ENCODE results near the gene LIN28B. TPM values are rescaled to one million over a fixed set of nuclear protein-coding genes. Genes with fewer than 3 reads are reported as not detected.
"Not testable (repeated sequence)": the region's sequence is repeated elsewhere in the genome, so short reads cannot be mapped to it uniquely, and the experiment has no call there.

LIN28B gene, protein sequence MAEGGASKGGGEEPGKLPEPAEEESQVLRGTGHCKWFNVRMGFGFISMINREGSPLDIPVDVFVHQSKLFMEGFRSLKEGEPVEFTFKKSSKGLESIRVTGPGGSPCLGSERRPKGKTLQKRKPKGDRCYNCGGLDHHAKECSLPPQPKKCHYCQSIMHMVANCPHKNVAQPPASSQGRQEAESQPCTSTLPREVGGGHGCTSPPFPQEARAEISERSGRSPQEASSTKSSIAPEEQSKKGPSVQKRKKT
- not detected in 2 replicates for total RNA-seq

DNA sequence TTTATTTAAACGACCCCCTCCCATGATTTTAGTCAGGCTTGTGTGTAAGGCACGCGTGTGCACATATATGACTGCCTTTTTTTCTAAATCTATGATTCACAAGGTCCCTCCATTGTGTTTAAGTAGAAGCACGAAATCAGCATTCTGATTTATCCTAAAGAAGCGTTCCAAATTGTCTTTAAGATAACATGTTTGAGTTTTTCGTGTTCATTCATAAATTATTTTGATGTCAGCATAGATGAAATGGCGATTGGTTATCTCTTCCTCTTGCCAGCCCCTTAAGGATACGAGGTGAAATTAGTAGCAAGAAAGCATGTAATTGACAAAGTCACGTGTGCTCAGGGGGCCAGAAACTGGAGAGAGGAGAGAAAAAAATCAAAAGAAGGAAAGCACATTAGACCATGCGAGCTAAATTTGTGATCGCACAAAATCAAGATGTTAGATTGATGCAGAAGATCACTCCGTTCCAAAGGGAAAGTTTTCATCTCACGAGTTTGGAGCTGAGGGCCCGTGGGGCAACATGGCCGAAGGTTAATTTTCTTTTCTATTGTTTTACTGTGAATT is at the start of gene LIN28B:
LIN28B (plus strand) TSS at position 377 of the 564 bp plus-strand sequence; CDS start at position 521, 144 bp downstream.
- intact Hi-C loops (cut with micrococcal nuclease) = loop anchor here (1.0 kb wide), 1 partner anchor 13 kb away; no protein-coding TSS in a partner anchor

DNA sequence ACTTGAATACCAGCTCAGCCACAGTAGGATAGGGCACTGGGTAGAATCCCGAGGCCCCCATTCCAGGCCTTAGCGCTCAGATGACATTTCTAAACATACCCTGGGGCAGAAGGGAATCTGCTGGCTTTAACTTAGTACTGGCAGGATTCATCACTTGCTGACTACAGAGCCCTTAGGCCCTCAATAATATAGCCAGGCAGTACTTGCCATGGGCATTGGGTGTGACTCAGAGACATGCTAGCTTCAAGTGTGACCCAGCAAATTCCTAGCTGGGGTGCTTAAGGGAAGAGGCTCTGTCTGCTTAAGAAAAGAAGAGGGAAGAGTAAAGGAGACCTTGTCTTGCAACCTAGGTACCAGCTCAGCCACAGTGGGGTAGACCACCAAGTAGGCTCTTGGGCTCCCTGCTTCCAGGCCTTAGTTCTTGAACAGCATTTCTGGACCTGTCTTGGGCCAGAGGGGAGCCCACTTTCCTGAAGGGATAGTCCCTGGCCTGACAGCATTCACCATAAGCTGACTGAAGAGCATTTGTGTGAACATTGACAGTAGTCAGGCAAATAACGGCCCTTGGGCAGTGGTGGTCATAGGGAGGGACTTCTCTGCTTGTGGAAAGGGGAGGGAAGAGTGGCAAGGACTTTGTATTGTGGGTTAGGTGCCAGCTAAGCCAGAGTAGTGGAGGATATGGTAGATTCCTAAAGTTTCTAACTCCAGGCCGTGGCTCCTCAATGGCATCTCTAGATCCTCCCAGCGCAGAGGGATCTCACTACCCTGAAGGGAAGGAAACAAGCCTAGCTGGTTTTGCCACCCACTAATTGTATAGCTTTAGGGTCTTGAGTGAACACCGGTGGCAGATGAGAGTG is 48.6 kb upstream of the LIN28B start:
- intact Hi-C loops (cut with micrococcal nuclease) = no loop called here

DNA sequence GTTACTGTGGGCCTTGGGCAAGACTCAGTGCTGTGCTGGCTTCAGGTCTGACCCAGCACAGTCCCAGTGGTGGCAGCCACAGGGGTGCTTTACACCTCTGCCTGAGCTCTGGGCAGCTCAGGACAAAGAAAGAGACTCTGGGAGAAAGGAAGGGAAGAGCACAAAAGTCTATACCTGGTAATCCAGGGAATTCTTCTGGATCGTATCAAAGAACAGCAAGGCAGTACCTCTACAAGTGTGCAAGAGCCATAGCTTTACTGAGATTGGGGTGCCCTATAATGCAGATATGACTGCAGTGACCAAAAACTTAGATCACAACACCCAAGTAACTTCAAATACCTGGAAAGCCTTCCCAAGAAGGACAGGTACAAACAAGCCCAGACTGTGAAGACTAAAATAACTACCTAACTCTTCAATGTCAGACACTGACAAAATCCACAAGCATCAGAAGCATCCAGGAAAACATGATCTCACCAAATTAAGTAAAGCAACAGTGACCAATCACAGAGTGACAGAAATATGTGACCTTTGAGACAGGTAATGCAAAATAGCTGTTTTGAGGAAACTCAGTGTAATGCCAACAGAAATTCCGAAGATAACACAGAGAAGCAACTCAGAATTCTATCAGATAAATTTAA is 47.9 kb upstream of the LIN28B start:
- intact Hi-C loops (cut with micrococcal nuclease) = no loop called here

DNA sequence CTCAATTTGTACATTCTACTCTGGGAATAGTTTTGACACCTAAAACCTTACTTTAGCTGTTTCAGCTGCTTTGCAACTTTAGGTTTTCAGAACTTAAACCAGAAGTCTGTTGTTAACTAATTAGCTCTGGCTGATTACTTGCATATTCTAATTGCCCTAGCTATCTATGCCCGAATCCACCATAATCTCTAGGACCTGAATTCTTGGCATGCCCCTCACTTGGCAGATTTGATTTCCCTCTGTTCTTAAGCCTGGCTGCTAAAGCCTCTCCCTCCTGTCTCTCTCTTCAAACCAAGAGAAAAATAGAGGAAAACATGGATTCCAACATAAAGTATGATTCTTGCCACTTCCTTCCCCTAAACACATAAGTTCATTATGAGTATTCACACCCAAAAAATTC is 35.0 kb upstream of the LIN28B start:
- intact Hi-C loops (cut with micrococcal nuclease) = no loop called here

DNA sequence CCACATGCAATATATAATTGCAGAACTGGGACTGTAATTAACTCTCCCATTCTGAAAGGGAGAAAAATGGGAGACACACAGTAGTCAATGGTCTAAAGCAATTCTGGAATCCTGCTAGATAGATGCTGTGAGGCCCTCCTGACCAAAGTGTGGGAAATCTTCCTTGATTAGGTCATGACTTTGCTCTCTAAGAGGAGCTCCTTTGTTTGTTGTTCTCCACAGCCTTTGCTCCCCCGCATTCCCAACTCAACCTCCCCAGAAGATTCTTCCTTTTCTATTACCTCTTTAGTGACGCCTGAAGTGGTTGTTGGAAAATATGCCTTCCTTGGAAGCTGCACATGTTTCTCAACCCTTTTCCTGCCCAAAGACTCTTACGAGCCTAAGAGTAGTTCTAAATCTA is 28.8 kb upstream of the LIN28B start:
- intact Hi-C loops (cut with micrococcal nuclease) = no loop called here

DNA sequence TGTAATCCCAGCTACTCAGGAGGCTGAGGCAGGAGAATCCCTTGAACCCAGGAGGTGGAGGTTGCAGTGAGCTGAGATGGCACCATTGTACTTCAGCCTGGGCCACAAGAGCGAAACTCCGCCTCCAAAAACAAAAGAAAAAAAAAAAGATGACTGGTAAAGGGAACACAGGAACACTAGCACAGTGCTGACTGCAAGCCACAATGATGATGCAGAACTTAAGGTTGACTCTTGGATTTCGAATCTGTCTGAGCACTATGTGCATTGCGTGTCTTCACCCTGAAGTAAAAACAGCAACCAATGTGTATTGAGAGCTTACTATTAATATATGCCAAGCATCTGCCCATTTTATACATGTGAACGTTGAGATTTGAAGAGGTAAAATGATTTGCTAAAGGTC is 27.6 kb upstream of the LIN28B start:
- intact Hi-C loops (cut with micrococcal nuclease) = no loop called here

DNA sequence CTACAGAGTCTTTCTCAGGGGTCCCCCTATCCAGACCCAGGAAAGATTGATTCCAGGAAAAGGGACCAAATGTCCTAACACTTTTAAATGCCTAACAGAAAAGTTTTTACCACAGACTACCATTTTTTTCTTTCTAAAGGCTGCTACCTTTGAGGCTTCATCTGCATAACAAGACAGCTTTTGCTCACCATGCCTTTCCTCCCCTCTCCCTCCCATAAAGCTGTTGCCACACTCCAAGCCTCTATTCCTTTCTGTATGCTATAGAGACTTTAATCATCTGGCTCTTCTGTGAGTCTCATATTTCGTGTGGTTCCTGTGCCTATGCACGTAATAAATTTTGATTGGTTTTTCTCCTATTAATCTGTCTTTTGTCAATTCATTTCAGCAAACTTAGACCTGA is 26.0 kb upstream of the LIN28B start:
- intact Hi-C loops (cut with micrococcal nuclease) = no loop called here

DNA sequence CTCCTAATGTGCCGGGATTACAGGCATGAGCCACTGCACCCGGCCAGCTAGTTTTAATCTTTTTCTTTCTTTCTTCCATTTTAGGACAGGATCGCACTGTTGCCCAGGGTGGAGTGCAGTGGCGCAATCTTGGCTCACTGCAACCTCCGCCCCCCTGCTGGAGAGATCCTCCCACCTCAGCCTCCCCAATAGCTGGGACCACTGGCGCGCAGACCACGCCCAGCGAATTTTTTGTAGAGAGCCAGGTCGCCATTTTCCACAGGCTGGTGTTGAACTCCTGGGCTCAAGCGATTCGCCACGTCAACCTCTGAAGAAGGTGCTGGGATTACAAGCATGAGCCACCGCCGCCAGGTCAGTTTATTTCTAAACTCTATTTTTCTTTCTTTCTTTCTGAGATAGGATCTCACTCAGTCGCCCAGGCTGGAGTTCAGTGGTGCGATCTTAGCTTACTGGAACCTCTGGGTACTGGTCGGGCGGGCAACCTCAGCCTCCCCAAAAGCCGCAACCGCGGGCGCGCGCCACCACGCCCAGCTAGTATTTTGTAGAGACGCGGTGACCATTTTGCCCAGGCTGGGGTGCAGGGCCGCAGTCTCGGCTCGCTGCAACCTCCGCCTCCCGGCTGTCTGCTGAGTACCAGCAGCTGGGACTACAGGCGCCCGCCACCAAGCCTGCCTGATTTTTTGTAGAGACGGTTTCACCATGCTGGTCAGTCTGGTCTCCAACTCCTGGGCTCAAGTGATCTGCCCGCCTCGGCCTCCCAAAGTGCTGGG is 20.0 kb upstream of the LIN28B start:
- intact Hi-C loops (cut with micrococcal nuclease) = no loop called here

DNA sequence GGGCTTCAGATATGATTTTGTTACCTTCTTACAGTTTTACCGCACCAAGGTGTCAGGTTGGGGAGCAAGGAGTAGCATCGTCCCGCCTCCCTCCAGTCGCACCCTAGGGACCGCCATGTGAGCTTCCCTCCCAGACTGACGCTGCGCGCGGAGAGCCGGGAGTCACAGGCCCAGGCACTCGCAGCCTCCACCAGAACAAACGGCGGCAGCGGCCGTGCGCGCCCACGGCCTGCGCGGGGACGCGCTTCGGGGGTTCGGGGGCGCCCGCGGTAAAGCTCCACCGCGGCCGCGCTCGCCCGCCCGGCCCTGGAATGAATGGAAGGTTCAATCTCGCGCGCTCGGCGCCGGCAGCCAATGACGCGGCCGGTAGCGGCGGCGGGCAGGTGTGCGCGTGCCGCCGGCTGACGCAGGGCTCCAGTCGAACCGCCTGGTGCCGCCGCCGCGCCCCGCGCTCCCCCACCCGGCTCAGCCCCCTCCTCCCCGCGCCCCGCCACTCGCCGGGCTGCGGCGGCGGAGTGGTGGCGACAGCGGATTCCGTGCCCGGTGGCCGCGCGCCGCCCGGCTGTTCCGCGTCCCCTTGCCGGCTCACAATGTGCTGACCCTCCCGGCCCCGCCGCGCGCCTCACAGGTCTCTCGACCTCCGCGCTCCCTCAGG is 16.5 kb upstream of the LIN28B start:
- intact Hi-C loops (cut with micrococcal nuclease) = loop anchor here (2.0 to 5.0 kb wide), 2 partner anchors 152 to 258 kb away; no protein-coding TSS in a partner anchor

DNA sequence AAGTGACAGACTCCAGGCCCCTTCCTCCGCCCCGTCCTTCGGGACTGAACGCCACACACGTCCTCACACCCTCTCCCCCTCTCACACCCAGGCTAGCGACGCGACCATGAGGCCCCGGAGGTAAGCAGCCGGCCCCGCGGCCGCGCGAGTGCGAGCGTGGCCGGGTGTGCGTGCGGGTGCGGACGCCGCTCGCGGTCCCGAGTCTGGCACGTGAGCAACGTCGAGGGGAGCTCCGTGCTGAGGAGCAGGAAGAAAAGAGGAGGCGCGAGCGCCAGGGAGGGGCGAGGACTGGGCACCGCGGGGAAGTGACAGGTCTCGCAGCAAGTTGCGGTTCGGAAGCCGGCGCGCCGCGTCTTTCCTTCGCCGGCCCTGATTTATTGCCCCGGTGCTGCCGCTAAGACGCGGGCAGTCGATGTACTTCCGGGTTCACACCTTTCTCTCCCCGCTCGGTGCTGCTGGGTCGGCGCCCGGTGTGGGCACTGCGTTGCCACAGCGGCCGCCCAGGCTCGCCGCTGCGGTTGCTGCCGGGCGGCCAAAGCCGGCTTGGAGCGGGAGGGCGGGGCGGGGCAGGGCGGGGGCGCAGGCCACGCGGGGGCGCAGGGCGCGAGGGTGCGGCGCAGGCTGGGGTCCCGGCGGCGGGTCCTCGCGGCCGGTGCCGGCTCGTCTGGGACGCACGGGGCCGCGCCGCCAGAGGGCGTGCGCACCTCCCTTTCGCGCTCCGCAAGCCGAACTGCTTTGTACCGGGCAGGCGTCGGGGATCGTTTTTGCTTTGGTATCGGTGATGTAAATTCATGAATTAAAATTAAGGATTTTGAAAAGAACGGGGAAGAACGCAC is 15.8 kb upstream of the LIN28B start:
- intact Hi-C loops (cut with micrococcal nuclease) = loop anchor here (1.0 to 5.0 kb wide), 6 partner anchors 17 to 462 kb away; partner anchors contain the start of genes HACE1 and PREP

DNA sequence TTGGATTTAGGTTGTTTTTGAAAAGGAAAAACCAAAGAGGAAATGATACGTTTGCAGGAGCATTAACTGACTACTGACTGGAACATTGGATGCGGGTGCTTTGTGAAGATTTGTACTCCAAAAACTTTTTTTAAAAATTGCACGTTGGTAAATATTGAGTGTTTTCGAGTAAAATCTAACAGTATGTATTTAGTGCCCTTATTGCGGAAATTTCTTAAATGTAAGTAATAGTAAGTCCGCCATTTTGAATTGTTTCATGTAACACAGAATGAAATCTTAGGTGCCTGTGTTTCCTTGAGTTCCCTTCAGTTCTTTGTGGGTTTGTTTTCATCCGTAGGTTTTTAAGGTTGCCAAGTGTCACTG is 15.2 kb upstream of the LIN28B start:
- intact Hi-C loops (cut with micrococcal nuclease) = loop anchor here (1.0 to 5.0 kb wide), 6 partner anchors 17 to 462 kb away; partner anchors contain the start of genes HACE1 and PREP

DNA sequence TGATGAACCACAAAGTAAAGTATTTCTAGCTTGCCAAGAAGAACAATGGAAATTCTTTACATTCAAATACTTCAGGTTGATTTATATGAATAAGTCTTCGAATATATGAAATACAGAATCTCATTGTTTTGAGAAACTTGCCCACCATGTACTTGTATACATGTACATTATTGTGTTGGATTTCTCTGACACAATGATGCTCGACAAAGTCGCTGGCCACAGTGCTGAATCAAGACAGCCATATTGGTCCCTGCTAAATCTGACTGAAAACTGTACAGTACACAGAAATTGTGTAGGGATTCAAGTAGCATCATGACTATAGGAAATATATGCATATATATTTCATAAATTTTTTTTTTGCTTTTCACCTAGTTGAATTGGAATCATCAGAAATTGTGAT is 13.1 kb upstream of the LIN28B start:
- intact Hi-C loops (cut with micrococcal nuclease) = loop anchor here (1.0 to 5.0 kb wide), 2 partner anchors 13 to 261 kb away; no protein-coding TSS in a partner anchor

DNA sequence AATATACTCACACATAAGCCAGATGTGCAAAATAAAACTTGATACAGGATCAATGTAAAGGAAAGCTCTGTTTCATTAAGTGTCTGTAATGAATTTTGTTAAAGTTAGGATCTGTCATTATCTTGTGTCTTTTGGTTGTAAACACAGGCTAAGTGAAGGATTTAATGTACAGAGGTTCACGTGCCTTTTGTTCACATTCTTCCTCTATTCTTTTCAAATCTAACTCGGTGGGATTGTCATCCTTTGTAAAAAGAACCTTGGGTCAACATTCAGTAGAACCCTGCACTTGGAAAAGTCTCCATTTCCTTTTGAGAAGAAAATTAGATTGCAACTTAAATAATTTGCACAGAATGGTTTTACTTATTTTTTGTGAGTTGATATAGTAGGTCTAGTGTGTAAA is 7.7 kb upstream of the LIN28B start:
- intact Hi-C loops (cut with micrococcal nuclease) = no loop called here

DNA sequence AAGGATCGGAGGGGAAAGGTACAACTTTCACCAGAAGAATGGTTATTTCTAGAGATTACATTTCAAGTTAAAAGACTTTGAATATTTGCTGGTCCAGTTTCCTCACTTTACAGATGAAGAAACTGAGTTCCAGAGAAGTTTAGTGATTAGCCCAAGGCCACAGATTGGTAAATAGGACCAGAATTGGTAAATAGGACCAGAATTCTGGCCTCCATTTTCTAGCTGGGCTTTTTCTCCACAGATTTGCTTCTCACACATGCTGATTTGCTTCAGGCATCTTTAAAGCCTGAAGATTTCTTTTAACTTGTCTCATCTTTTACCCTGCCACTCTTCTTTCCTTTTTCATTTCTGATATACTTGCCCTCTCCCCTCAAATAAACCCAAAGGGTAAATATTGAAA is 5.2 kb upstream of the LIN28B start:
- intact Hi-C loops (cut with micrococcal nuclease) = no loop called here

DNA sequence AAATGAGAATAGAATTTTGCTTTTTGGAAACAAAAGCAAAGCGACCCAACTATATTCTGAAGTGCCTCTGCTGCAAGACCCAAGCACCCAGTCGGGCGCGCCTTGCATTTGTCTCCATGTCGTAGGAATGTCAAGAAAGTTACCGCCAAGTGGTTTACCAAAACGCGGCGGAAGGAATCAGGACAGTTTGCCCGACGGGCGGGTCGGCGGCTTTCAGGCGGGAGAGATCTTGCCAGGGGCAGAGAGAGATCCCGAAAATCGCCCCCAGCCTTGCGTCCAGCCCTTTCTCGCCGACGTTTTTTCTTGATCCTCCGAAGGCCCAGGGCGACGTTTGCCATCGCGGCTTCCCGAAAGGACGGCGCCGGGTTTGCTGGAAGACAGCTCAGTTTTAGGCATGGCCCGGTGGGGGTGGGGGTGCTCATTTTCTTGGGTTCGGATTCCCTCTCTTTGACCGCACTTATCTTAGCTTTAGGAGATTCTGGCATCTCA is 4.0 kb upstream of the LIN28B start:
- intact Hi-C loops (cut with micrococcal nuclease) = no loop called here

DNA sequence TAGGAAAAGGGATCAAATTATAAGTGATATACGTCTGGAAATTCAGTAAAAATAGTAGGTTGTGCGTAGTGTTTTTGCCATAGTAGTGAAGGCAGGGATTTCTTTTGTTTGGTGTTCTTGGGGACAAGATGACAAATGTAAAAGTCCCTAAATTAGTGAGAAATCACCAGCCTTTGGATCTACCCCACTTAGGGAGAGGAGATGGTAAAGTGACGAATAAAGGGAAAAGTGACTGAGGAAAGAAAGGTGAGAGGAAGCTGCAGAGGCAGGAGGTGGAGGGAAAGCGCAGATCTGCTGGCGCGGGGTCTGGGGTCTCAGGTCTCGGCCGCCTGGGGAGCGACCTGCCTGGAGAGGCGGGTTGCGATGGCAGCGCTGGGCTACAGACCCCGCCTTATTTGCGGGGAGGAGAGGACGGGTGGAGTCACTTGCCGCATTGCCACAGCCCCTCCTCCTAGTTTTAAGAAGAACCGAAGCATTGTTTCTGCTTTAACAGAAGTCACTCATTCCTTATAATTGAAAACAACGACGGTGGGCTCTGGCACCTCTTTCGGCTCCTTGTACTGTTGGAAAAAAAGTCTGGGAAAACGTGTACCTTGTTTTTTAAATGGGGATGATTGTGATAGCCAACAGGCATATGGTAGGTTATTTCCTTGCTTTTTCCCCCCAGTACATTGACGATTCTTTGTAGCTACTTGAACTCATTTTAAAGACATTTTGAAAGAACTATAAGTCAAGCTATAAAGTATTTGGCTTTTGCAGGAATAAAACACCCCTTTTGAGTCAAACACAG is 3.3 kb upstream of the LIN28B start:
- intact Hi-C loops (cut with micrococcal nuclease) = not testable (repeated sequence)

DNA sequence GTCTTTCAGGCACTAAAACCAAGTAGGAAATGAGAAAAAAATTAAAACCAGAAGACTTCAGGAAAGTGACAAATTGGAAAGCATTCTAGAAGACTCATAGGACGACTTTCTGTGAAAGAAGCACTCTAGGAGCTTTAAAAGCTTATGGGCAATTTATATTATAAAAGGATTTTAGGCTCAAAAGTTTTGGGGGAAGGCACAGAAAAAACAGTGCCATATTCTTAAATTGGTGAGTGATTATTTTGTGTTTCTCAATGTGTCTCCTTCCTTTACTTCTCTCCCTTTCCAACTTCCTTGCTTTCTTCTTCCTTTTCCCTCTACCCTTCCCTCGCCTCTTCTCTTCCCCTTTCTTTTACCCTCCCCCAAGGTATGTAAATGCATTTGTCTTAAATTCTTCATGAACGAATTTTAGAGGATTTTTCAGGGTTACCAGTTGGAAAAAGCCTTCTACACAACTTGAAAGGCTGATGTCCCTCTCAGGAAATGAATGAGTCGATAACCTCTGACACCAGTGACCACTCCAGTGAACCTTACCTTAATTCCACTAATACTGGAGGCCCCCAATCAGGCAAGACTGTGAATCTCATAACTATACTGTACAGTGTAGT is 2.6 kb upstream of the LIN28B start:
- intact Hi-C loops (cut with micrococcal nuclease) = no loop called here

DNA sequence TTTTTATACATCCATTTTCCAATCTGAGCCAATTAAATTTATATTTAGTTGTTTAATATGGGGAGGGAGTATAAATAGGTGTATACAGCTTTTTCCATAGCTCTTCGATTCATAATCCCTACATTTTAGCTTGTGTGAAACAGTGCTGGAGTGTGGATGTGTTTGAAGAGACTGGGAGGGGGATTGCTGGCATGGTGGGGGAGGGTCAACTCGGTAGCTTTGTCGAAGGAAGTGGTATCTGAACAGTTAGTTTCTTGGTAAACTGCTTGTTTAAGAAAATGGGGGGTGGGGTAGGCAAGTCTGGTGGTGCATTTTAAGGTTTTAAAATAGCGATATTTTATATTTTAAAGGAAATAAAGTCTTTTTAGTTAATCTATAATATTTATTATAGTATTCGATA is 1.4 kb upstream of the LIN28B start:
- intact Hi-C loops (cut with micrococcal nuclease) = no loop called here

Measured in T-helper 1 cell treated with Interleukin-12 subunit alpha and Interleukin-12 subunit beta and Interleukin-4 antibody, amounts not matched to agents 30 ng/mL and 1 ng/mL, for 36 hours (primary cell).